ENCODE results near the gene PHTF1.

- no peak for TF ChIP-seq CTCF (IDR thresholded peaks at IDR 0.05; ENCODE audit: low read length)
- TF ChIP-seq EZH2 (IDR thresholded peaks at IDR 0.05; ENCODE audit: borderline replicate concordance, low read length), result no peak
These were observed 38.3 kb downstream of the PHTF1 start for GRCh38 chr1:113721010-113721409.

Measured in OCI-LY1 (cell line).